SU-DHL-6 (cell line): ENCODE results near the gene LRRC75A.

Experiments used
- H2AFZ ChIP-seq: fragments of 200-600 bp; sonication (generic); 2 replicates; pipeline ENCODE4 v1.6.1; 2014; ENCODE audit warnings: low read depth, mild to moderate bottlenecking, moderate library complexity, mixed read lengths, antibody characterized with exemption, low read length; ENCODE audit not compliant: severe bottlenecking
- H3F3A ChIP-seq: fragments of 200-600 bp; shearing (Covaris generic); 2 replicates; pipeline ENCODE4 v1.6.0; 2016; ENCODE audit warnings: antibody characterized with exemption, mild to moderate bottlenecking; ENCODE audit not compliant: insufficient read depth
- H3K27ac ChIP-seq: fragments of 200-600 bp; sonication (generic); 2 replicates; pipeline ENCODE4 v1.5.1; 2016; ENCODE audit warnings: low read depth, mild to moderate bottlenecking, low read length, moderate library complexity, mixed read lengths
- H3K27me3 ChIP-seq: fragments of 200-600 bp; sonication (generic), shearing (Covaris generic); 2 replicates; pipeline ENCODE4 v1.6.0; 2014; ENCODE audit warnings: mild to moderate bottlenecking, low read length
- H3K36me3 ChIP-seq: fragments of 200-600 bp; sonication (generic); 2 replicates; pipeline ENCODE4 v1.6.1; 2014; ENCODE audit warnings: mild to moderate bottlenecking, low read length, mixed read lengths
- H3K4me2 ChIP-seq: fragments of 300-600, 200-600 bp; shearing (Covaris generic), sonication (generic); 2 replicates; pipeline ENCODE4 v1.6.0; 2014; ENCODE audit warnings: low read length, low read depth, mild to moderate bottlenecking; ENCODE audit not compliant: poor library complexity, severe bottlenecking
- H3K4me3 ChIP-seq: fragments of 200-600 bp; sonication (generic); 2 replicates; pipeline ENCODE4 v1.5.1; 2014; ENCODE audit warnings: antibody characterized with exemption, low read length, mild to moderate bottlenecking, mixed read lengths; ENCODE audit not compliant: insufficient read depth, poor library complexity, severe bottlenecking
- H3K79me2 ChIP-seq: fragments of 200-600 bp; sonication (generic); 2 replicates; pipeline ENCODE4 v1.6.1; 2014; ENCODE audit warnings: mild to moderate bottlenecking, low read length, moderate library complexity; ENCODE audit not compliant: insufficient read depth
- H3K9ac ChIP-seq: fragments of 200-600 bp; sonication (generic); 2 replicates; pipeline ENCODE4 v1.7.0; 2014; ENCODE audit warnings: mild to moderate bottlenecking, low read length
- H3K9me2 ChIP-seq: fragments of 200-600 bp; sonication (generic); replicated peaks from 2 replicates; pipeline ENCODE4 v1.6.1; 2014; ENCODE audit warnings: low read length; ENCODE audit not compliant: insufficient read depth
- H3K9me3 ChIP-seq: fragments of 200-600 bp; sonication (generic); 2 replicates; pipeline ENCODE4 v1.6.1; 2014; ENCODE audit warnings: low read length, mixed read lengths; ENCODE audit not compliant: insufficient read depth
- H4K20me1 ChIP-seq: fragments of 200-600 bp; sonication (generic); 2 replicates; pipeline ENCODE4 v1.6.1; 2014; ENCODE audit warnings: low read depth, mild to moderate bottlenecking, antibody characterized with exemption, low read length, moderate library complexity, mixed read lengths
- CTCF ChIP-seq: fragments of 200-600 bp; sonication (generic); IDR thresholded peaks from one replicate; pipeline ENCODE4 v1.5.1; 2017; ENCODE audit warnings: antibody characterized with exemption, mild to moderate bottlenecking, low read length, moderate library complexity; ENCODE audit not compliant: insufficient read depth, poor library complexity, severe bottlenecking
- EZH2phosphoT487 ChIP-seq: fragments of 200-600 bp; sonication (generic), shearing (Covaris generic); conservative IDR thresholded peaks from 2 replicates; pipeline ENCODE4 v1.6.1; 2018; ENCODE audit warnings: mild to moderate bottlenecking, antibody characterized with exemption, low read length, moderate library complexity, mixed read lengths

The LRRC75A gene

DNA sequence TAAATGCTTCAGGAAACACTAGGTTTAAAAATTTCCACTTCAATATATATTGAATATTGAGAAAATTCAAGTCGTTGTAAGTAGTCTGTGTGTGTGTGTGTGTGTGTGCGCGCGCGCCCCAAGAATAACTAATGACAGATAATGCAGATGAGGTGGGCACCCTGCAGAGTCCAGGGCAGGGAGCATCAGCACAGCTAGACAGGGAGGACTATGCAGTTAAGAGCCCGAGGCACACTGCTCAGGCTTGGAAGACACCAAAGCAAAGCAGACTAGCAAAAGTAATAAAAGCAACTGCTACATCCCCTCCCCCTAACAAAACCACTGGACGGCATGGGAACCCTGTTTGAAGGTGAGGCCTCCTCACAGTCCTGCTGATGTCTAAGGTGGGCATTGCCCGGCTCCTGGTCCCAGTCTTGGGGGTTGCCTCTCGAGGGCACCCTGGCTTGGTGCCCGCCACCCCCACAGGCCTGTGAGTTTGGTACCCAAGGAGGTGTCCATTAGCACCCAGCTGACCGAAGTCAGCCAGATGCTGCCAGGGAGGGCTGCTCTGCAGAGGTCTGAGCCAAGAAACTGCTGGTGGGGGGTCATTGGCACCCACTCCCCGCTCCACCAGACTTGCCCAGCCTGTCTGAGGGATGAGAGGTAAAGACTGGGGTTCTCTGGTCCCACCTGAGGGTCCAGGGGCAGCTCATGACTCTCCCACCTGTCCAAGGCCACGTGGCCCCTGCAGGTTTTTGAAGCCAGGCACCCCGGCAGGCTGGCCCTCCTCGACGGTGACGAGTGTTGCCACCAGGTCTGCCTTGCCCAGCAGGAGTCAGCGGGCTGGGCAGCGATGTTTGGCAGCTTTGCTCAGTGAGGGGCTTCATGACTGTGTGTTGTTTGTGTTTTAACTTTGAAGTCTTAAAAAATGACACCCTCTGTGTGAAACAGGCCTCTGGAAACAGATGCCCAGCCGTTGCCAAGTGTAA lies 18.7 kb downstream of the LRRC75A start:
- H3K9ac ChIP-seq: no peak overlapping the region
- H3K36me3 ChIP-seq: no peaks in the 10 kb centered on the region
- H3K9me3 ChIP-seq: no peaks in the 10 kb centered on the region
- no peak overlapping the region for H3K4me2 ChIP-seq
- H3K27me3 ChIP-seq: no peaks in the 10 kb centered on the region
- TF ChIP-seq EZH2phosphoT487 (no peak), CTCF (no peak)
- no peaks in the 10 kb centered on the region for H3F3A ChIP-seq
- no peak overlapping the region for H3K27ac ChIP-seq
- no peaks in the 10 kb centered on the region for H4K20me1 ChIP-seq
- no peak overlapping the region for H3K4me3 ChIP-seq
- H3K79me2 ChIP-seq: no peaks in the 10 kb centered on the region
- no peaks in the 10 kb centered on the region for H3K9me2 ChIP-seq
- no peak overlapping the region for H2AFZ ChIP-seq

GRCh38 chr17:16472539-16472938 lies 19.5 kb downstream of the LRRC75A start:
- Histone ChIP-seq H3K9me2 (no peaks in the 10 kb centered on the region), H3F3A (no peaks in the 10 kb centered on the region), H2AFZ (no peak overlapping the region), H3K4me2 (no peak overlapping the region), H3K9me3 (no peaks in the 10 kb centered on the region), H3K27me3 (no peaks in the 10 kb centered on the region), H3K4me3 (no peak overlapping the region), H3K79me2 (no peaks in the 10 kb centered on the region), H3K36me3 (no peaks in the 10 kb centered on the region), H3K9ac (no peak overlapping the region), H3K27ac (no peak overlapping the region), H4K20me1 (no peaks in the 10 kb centered on the region)
- TF ChIP-seq EZH2phosphoT487 (no peak), CTCF (no peak)

- Histone ChIP-seq H3K79me2 (no peaks in the 10 kb centered on the region), H3K27me3 (no peaks in the 10 kb centered on the region), H3K36me3 (no peaks in the 10 kb centered on the region), H3K9ac (no peak overlapping the region), H3K4me2 (no peak overlapping the region), H3K4me3 (no peak overlapping the region), H3K9me3 (no peaks in the 10 kb centered on the region), H3K9me2 (no peaks in the 10 kb centered on the region), H4K20me1 (no peaks in the 10 kb centered on the region), H3F3A (no peaks in the 10 kb centered on the region), H3K27ac (no peak overlapping the region), H2AFZ (no peak overlapping the region)
- TF ChIP-seq CTCF: no peak
- TF ChIP-seq EZH2phosphoT487: no peak
Observed at GRCh38 chr17:16471295-16471694, 20.7 kb downstream of the LRRC75A start.
